Loucy (cell line): ENCODE results near the gene XKRX.
A peak's percentile ranks its signal among the peaks of the same experiment; 100 is the strongest.

ENCODE experiments used
- H2AFZ ChIP-seq: fragments of 200-600 bp; sonication (generic); 2 replicates; pipeline ENCODE4 v1.6.0; 2016; ENCODE audit warnings: antibody characterized with exemption, mild to moderate bottlenecking, low read length, moderate library complexity
- H3F3A ChIP-seq: fragments of 200-600 bp; 2 replicates; pipeline ENCODE4 v1.6.0; 2016; ENCODE audit warnings: antibody characterized with exemption, low read depth, mild to moderate bottlenecking
- H3K27me3 ChIP-seq: fragments of 200-600 bp; sonication (generic); 2 replicates; pipeline ENCODE4 v1.6.1; 2014; ENCODE audit warnings: low read length, mild to moderate bottlenecking; ENCODE audit not compliant: insufficient read depth, poor library complexity, severe bottlenecking
- H3K36me3 ChIP-seq: fragments of 200-600 bp; sonication (generic); 2 replicates; pipeline ENCODE4 v1.6.1; 2016; ENCODE audit warnings: low read length; ENCODE audit not compliant: insufficient read depth
- H3K4me1 ChIP-seq: fragments of 200-600 bp; sonication (generic); 2 replicates; pipeline ENCODE4 v1.5.1; 2014; ENCODE audit warnings: low read length, mild to moderate bottlenecking; ENCODE audit not compliant: insufficient read depth, poor library complexity, severe bottlenecking
- H3K4me2 ChIP-seq: fragments of 200-600 bp; sonication (generic); 2 replicates; pipeline ENCODE4 v1.6.0; 2014; ENCODE audit warnings: antibody characterized with exemption, low read length, low read depth, mild to moderate bottlenecking; ENCODE audit not compliant: poor library complexity, severe bottlenecking
- H3K4me3 ChIP-seq: fragments of 200-600 bp; sonication (generic); 2 replicates; pipeline ENCODE4 v1.5.1; 2014; ENCODE audit warnings: low read length, mild to moderate bottlenecking, mixed read lengths; ENCODE audit not compliant: poor library complexity, severe bottlenecking
- H3K79me2 ChIP-seq: fragments of 200-600 bp; sonication (generic); 2 replicates; pipeline ENCODE4 v1.6.1; 2014; ENCODE audit warnings: low read length; ENCODE audit not compliant: insufficient read depth
- H3K9ac ChIP-seq: fragments of 200-600 bp; sonication (generic); 2 replicates; pipeline ENCODE4 v1.6.0; 2014; ENCODE audit warnings: mild to moderate bottlenecking, low read depth, low read length, moderate library complexity; ENCODE audit not compliant: poor library complexity, severe bottlenecking
- H3K9me2 ChIP-seq: fragments of 200-600 bp; sonication (generic); replicated peaks from 2 replicates; pipeline ENCODE4 v1.6.1; 2016; ENCODE audit warnings: low read depth, low read length, mixed read lengths
- H3K9me3 ChIP-seq: fragments of 200-600 bp; sonication (generic); 2 replicates; pipeline ENCODE4 v1.6.1; 2014; ENCODE audit warnings: mild to moderate bottlenecking, antibody characterized with exemption, low read length, low read depth; ENCODE audit not compliant: insufficient read depth
- H4K20me1 ChIP-seq: fragments of 200-600 bp; sonication (generic); 2 replicates; pipeline ENCODE4 v1.6.0; 2014; ENCODE audit warnings: antibody characterized with exemption, low read length, mild to moderate bottlenecking; ENCODE audit not compliant: insufficient read depth, poor library complexity, severe bottlenecking
- CTCF ChIP-seq: fragments of 200-600 bp; sonication (generic); conservative IDR thresholded peaks from 2 replicates; pipeline ENCODE4 v1.5.1; 2014; ENCODE audit warnings: mild to moderate bottlenecking, antibody characterized with exemption, low read length
- EZH2phosphoT487 ChIP-seq: fragments of 200-600 bp; IDR thresholded peaks from 2 replicates; pipeline ENCODE4 v1.6.1; 2018; ENCODE audit warnings: antibody characterized with exemption, mild to moderate bottlenecking, moderate library complexity, borderline replicate concordance

The XKRX gene

GRCh38 chrX:100928660-100929613 is at the start of gene XKRX:
Gene XKRX, minus strand, starts transcription at chrX:100928917. Its CDS starts 613 bp downstream, at chrX:100928304.
- Histone ChIP-seq H3K4me1 (no peaks in the 10 kb centered on the region), H3K27me3 (no peaks in the 10 kb centered on the region), H3F3A (no peaks in the 10 kb centered on the region), H3K9ac (no peak within 1 kb of the TSS), H3K36me3 (no peaks in the 10 kb centered on the region), H3K9me2 (no peaks in the 10 kb centered on the region), H3K79me2 (no peaks in the 10 kb centered on the region), H4K20me1 (no peaks in the 10 kb centered on the region), H3K9me3 (no peaks in the 10 kb centered on the region), H3K4me2 (peak within 1 kb of the TSS; percentile 65), H3K4me3 (peak within 1 kb of the TSS; percentile 64), H2AFZ (peak within 1 kb of the TSS; percentile 86)
- TF ChIP-seq CTCF, result no peak
- no peak for TF ChIP-seq EZH2phosphoT487

GRCh38 chrX:100976211-100976610 is 47.5 kb upstream of the XKRX start:
- no peaks in the 10 kb centered on the region for H3K9me3 ChIP-seq
- no peaks in the 10 kb centered on the region for H3F3A ChIP-seq
- TF ChIP-seq EZH2phosphoT487 (no peak), CTCF (no peak)
- no peaks in the 10 kb centered on the region for H3K79me2 ChIP-seq
- no peaks in the 10 kb centered on the region for H3K9me2 ChIP-seq
- no peak overlapping the region for H2AFZ ChIP-seq
- H3K27me3 ChIP-seq, result no peaks in the 10 kb centered on the region
- H3K4me3 ChIP-seq, result no peak overlapping the region
- no peaks in the 10 kb centered on the region for H3K36me3 ChIP-seq
- no peaks in the 10 kb centered on the region for H3K4me1 ChIP-seq
- H3K9ac ChIP-seq, result no peak overlapping the region
- no peaks in the 10 kb centered on the region for H4K20me1 ChIP-seq
- H3K4me2 ChIP-seq, result no peak overlapping the region

- H3K9me2 ChIP-seq, result no peaks in the 10 kb centered on the region
- H3K4me1 ChIP-seq, result no peaks in the 10 kb centered on the region
- TF ChIP-seq CTCF, result no peak
- no peak for TF ChIP-seq EZH2phosphoT487
- H3K27me3 ChIP-seq, result no peaks in the 10 kb centered on the region
- no peaks in the 10 kb centered on the region for H4K20me1 ChIP-seq
- no peaks in the 10 kb centered on the region for H3K36me3 ChIP-seq
- H3K9ac ChIP-seq, result no peak overlapping the region
- no peaks in the 10 kb centered on the region for H3K79me2 ChIP-seq
- no peaks in the 10 kb centered on the region for H3K9me3 ChIP-seq
- H2AFZ ChIP-seq, result no peak overlapping the region
- no peaks in the 10 kb centered on the region for H3F3A ChIP-seq
- no peak overlapping the region for H3K4me3 ChIP-seq
- H3K4me2 ChIP-seq, result no peak overlapping the region
Observed at GRCh38 chrX:100975212-100975611, 46.5 kb upstream of the XKRX start.
